ENCODE results near the gene BPIFB3. TPM values are rescaled to one million over a fixed set of nuclear protein-coding genes. Genes with fewer than 3 reads are reported as not detected.

BPIFB3 gene
- total and polyA plus RNA-seq, 2 of the 13 experiments (the other 11 are each of a cell fraction or from before 2014, with no cell fraction given) = 0.09 TPM; not detected in 1

DNA sequence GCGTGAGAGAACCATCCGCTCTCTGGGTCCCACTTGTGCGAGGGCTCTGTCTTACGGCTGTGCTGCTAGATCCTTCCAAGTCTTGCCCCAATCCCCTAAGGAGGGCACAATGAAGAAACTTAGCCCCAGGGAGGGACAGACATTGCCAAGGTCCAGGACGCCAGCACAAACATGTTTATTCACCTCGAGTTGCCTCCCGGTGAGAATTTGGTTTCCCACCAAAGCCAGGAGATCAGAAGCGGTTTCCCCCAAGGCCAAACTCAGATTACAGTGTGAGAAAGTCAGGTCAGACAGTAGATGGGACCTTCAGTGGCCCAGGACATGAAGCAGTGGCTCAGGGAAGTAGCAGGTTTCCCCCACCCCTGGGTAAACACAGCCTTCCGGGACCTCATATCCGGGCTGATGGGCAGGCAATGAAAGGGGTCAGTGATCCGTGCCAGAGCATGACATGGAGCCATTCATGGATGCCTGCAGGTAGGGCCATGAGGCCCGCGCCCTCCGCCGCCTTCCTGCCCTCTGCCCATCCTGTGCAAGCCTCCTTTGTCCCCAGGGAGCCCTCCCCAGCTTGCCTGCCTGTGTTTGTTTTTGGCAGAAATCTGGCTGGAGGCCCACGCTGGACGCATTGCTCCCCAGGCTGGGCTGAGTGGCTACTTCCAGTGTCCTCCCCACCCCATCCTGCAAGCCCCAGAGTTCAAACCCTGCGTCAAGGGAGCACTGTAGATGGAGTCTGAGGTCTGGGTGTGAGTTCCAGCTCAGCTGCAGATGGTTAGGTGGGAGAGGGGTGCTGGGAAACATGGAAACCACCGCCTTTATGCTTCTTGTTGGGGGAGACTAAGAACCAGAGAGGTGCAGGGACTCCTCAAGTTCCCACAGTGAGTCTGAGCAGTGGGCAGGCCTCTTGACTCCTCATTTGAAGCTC lies 44.2 kb upstream of the BPIFB3 start (continued):
- TF ChIP-seq, protein P1, sequence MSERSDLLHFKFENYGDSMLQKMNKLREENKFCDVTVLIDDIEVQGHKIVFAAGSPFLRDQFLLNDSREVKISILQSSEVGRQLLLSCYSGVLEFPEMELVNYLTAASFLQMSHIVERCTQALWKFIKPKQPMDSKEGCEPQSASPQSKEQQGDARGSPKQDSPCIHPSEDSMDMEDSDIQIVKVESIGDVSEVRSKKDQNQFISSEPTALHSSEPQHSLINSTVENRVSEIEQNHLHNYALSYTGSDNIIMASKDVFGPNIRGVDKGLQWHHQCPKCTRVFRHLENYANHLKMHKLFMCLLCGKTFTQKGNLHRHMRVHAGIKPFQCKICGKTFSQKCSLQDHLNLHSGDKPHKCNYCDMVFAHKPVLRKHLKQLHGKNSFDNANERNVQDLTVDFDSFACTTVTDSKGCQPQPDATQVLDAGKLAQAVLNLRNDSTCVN (CRISPR knock-in tag; IDR thresholded peaks at IDR 0.05; ENCODE audit: borderline replicate concordance) = peak; percentile 87
- TF ChIP-seq SIX4 (CRISPR knock-in tag; IDR thresholded peaks at IDR 0.05) (peak; percentile 83), HNF4G (IDR thresholded peaks at IDR 0.05; ENCODE audit: borderline replicate concordance, low read depth, low read length) (peak; percentile 55), HNF4G (CRISPR knock-in tag; IDR thresholded peaks at IDR 0.05; ENCODE audit: borderline replicate concordance, low read depth) (peak; percentile 97), TARDBP (CRISPR knock-in tag; IDR thresholded peaks at IDR 0.05) (peak; percentile 100), PRPF4 (IDR thresholded peaks at IDR 0.05; ENCODE audit: low read depth, low read length, poor library complexity, severe bottlenecking) (no peak), RFXANK (CRISPR knock-in tag; IDR thresholded peaks at IDR 0.05) (peak; percentile 79; the same call in 1 of the 2 replicates), ATF7-NPFF (CRISPR knock-in tag; IDR thresholded peaks at IDR 0.05; ENCODE audit: low read depth) (peak; percentile 93), ZNF224 (CRISPR knock-in tag; IDR thresholded peaks at IDR 0.05) (peak; percentile 79), MLLT10 (CRISPR knock-in tag; IDR thresholded peaks at IDR 0.05) (no peak), ZNF260 (CRISPR knock-in tag; IDR thresholded peaks at IDR 0.05; ENCODE audit: borderline replicate concordance, low read depth) (0 out of 2 replicates have a peak, but pooled peaks have one; percentile 57), MTF1 (CRISPR knock-in tag; IDR thresholded peaks at IDR 0.05) (no peak), ZNF556 (CRISPR knock-in tag; IDR thresholded peaks at IDR 0.05; ENCODE audit: borderline replicate concordance) (peak; percentile 100), RXRB (CRISPR knock-in tag; IDR thresholded peaks at IDR 0.05; ENCODE audit: borderline replicate concordance) (peak; percentile 99), MXD4 (CRISPR knock-in tag; IDR thresholded peaks at IDR 0.05) (peak; percentile 88), BCL6 (CRISPR knock-in tag; IDR thresholded peaks at IDR 0.05) (peak; percentile 85), HCFC1 (IDR thresholded peaks at IDR 0.05; ENCODE audit: low read depth, low read length) (no peak), SRSF4 (IDR thresholded peaks at IDR 0.05; ENCODE audit: low read depth, low read length, poor library complexity, severe bottlenecking) (no peak)
- TF ChIP-seq, protein P2, sequence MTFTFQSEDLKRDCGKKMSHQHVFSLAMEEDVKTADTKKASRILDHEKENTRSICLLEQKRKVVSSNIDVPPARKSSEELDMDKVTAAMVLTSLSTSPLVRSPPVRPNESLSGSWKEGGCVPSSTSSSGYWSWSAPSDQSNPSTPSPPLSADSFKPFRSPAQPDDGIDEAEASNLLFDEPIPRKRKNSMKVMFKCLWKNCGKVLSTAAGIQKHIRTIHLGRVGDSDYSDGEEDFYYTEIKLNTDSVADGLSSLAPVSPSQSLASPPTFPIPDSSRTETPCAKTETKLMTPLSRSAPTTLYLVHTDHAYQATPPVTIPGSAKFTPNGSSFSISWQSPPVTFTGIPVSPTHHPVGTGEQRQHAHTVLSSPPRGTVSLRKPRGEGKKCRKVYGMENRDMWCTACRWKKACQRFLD (CRISPR knock-in tag; IDR thresholded peaks at IDR 0.05; ENCODE audit: borderline replicate concordance) = peak; percentile 54; the same call in 1 of the 2 replicates
- TF ChIP-seq, protein P3, sequence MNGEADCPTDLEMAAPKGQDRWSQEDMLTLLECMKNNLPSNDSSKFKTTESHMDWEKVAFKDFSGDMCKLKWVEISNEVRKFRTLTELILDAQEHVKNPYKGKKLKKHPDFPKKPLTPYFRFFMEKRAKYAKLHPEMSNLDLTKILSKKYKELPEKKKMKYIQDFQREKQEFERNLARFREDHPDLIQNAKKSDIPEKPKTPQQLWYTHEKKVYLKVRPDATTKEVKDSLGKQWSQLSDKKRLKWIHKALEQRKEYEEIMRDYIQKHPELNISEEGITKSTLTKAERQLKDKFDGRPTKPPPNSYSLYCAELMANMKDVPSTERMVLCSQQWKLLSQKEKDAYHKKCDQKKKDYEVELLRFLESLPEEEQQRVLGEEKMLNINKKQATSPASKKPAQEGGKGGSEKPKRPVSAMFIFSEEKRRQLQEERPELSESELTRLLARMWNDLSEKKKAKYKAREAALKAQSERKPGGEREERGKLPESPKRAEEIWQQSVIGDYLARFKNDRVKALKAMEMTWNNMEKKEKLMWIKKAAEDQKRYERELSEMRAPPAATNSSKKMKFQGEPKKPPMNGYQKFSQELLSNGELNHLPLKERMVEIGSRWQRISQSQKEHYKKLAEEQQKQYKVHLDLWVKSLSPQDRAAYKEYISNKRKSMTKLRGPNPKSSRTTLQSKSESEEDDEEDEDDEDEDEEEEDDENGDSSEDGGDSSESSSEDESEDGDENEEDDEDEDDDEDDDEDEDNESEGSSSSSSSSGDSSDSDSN (CRISPR knock-in tag; IDR thresholded peaks at IDR 0.05) = peak; percentile 97
- TF ChIP-seq, protein P4, sequence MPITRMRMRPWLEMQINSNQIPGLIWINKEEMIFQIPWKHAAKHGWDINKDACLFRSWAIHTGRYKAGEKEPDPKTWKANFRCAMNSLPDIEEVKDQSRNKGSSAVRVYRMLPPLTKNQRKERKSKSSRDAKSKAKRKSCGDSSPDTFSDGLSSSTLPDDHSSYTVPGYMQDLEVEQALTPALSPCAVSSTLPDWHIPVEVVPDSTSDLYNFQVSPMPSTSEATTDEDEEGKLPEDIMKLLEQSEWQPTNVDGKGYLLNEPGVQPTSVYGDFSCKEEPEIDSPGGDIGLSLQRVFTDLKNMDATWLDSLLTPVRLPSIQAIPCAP (CRISPR knock-in tag; IDR thresholded peaks at IDR 0.05; ENCODE audit: low read depth) = peak; percentile 95
- TF ChIP-seq, protein P5, sequence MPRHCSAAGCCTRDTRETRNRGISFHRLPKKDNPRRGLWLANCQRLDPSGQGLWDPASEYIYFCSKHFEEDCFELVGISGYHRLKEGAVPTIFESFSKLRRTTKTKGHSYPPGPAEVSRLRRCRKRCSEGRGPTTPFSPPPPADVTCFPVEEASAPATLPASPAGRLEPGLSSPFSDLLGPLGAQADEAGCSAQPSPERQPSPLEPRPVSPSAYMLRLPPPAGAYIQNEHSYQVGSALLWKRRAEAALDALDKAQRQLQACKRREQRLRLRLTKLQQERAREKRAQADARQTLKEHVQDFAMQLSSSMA (CRISPR knock-in tag; IDR thresholded peaks at IDR 0.05) = no peak
